HEK293T (cell line): ENCODE measurements around the gene CA7.

ENCODE experiments used
- BHLHE40 ChIP-seq: fragments of 450-650 bp; IDR thresholded peaks from 2 replicates; pipeline ENCODE4 v1.6.1; 2016; ENCODE audit warnings: mild to moderate bottlenecking, moderate library complexity, borderline replicate concordance
- ELF4 ChIP-seq: fragments of 450-650 bp; IDR thresholded peaks from 2 replicates; pipeline ENCODE4 v1.6.1; 2017; ENCODE audit warnings: antibody characterized with exemption
- FOXA1 ChIP-seq: fragments of 450-650 bp; IDR thresholded peaks from 2 replicates; pipeline ENCODE4 v1.6.1; 2016; ENCODE audit warnings: mild to moderate bottlenecking
- FOXK2 ChIP-seq: fragments of 450-650 bp; IDR thresholded peaks from 2 replicates; pipeline ENCODE4 v1.6.1; 2016; ENCODE audit warnings: mild to moderate bottlenecking
- FOXM1 ChIP-seq: fragments of 450-650 bp; IDR thresholded peaks from 2 replicates; pipeline ENCODE4 v1.6.1; 2017; ENCODE audit warnings: mild to moderate bottlenecking, borderline replicate concordance
- L3MBTL2 ChIP-seq: fragments of 450-650 bp; conservative IDR thresholded peaks from 2 replicates; pipeline ENCODE4 v1.6.1; 2016; ENCODE audit warnings: mild to moderate bottlenecking
- LEF1 ChIP-seq: fragments of 450-650 bp; IDR thresholded peaks from 2 replicates; pipeline ENCODE4 v1.6.1; 2017; ENCODE audit warnings: mild to moderate bottlenecking, borderline replicate concordance
- NFRKB ChIP-seq: fragments of 450-650 bp; IDR thresholded peaks from 2 replicates; pipeline ENCODE4 v1.6.1; 2016; ENCODE audit warnings: mild to moderate bottlenecking, moderate library complexity
- SUZ12 ChIP-seq: fragments of 450-650 bp; IDR thresholded peaks from 2 replicates; pipeline ENCODE4 v1.6.1; 2016; ENCODE audit warnings: mild to moderate bottlenecking

DNA sequence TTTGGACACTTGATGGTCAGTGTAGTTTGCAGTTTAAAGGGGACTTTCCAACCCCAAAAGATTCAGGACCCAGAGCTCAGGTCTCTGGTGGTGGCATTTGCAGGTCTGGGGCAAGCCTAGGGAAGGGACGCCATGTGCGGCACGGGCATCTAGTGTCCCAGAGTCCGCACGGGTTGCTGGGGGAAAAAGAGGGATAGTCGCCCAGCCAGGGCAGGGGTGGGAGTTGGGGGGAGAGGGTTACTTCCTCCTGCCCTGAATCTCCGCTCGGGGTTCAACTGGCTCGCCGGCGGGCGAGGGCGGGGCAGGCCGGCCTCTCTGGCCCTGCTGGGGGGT is 239 bp upstream of the CA7 start:
- no peak for TF ChIP-seq L3MBTL2
- TF ChIP-seq BHLHE40: no peak
- TF ChIP-seq SUZ12: no peak
- no peak for TF ChIP-seq FOXK2
- TF ChIP-seq FOXA1: no peak
- TF ChIP-seq ELF4: no peak
- TF ChIP-seq NFRKB: no peak
- TF ChIP-seq LEF1: no peak
- no peak for TF ChIP-seq FOXM1
